GM18517 (cell line): ENCODE data around the gene SLBP.

Experiments
- ATAC-seq: cut with Tn5 transposase; IDR thresholded peaks from one replicate; pipeline ENCODE4 v1.9.1; 2021; ENCODE audit warnings: mild to moderate bottlenecking, moderate library complexity; ENCODE audit not compliant: unreplicated experiment

SLBP gene

GRCh38 chr4:1749370-1749769 lies 37.3 kb upstream of the SLBP start:
- ATAC-seq: no peak

DNA sequence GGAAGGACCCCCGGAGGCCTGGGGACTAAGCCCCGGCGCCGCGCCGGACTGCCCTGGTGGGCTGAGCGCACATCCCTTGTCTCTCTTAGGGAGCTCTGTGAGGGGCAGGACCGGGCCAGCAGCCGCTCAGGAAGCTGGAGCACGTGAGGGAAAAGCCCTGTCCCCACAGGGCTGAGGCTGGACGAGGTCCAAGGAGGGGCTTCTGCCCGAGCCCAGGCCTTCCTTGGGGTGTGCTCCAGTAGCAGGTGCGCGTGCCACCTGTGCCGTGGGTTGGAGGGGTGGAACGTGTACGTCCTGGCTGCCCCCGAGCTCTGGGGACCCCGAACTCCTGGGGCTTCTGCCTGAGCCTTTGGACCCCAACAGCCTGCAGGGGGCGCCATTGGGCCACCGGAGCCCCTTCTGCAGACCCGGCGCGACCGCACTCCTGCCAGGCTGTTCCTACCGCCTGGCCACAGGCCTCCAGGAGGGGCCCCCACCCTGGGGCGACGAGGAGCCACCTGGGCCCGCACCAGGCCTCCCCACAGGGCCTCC lies 36.4 kb upstream of the SLBP start:
- no peak for ATAC-seq

DNA sequence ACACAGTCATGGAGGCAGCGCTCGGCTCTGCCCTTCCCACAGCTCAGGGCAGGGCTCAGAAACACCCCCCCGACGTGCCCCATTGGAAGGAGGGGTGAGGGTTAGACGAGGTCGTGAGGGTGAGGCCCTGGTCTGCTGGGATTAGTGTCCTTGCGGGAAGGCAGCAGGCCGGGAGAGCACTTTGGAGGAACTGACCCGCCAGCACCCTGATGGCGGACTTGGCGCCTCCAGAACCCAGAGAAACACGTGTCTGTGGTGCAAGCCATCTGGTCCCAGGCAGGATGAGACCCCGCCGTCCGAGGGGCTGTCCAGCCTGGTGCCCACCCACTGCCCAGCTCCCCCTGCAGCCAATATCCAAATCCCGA lies 35.5 kb upstream of the SLBP start:
- no peak for ATAC-seq

- ATAC-seq: no peak
These were observed 34.9 kb upstream of the SLBP start for GRCh38 chr4:1746919-1747602.

GRCh38 chr4:1746265-1746691 lies 34.2 kb upstream of the SLBP start:
- no peak for ATAC-seq

GRCh38 chr4:1745697-1746096 lies 33.6 kb upstream of the SLBP start:
- no peak for ATAC-seq

- ATAC-seq: no peak
These were observed 33.0 kb upstream of the SLBP start for GRCh38 chr4:1745165-1745564.

DNA sequence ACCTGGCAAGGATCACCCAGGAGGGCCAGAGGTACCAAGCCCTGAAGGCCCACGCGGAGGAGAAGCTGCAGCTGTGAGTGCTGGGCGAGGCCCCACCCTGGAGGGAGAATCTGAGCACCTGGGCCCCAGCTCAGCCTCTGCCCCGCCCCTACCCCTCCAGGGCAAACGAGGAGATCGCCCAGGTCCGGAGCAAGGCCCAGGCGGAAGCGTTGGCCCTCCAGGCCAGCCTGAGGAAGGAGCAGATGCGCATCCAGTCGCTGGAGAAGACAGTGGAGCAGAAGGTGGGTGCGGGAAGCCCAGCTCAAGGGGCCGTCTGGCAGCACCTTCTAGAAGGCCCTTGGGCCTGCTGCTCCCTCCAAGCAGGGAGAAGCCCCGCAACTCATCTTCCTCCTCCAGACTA lies 32.4 kb upstream of the SLBP start:
- no peak for ATAC-seq

DNA sequence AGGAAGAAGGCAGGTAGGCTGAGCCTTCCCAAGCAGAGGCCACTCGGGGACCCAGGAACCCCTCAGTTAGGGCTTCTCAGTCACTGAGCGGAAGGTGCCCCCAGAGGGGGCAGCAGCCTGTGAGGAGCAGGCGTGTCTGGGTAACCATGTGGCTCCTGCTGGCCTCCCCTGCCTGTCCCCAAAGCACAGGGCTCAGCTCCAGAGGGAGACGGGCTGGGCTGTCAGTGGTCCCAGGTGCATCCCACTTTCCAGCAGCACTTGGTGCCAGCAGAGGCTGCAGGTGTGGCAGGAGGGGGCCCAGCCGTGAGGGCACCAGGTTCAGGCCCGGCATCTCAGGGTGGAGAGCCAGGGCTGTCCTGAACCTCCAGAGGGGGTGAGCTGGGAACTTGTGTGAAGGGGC lies 31.9 kb upstream of the SLBP start:
- ATAC-seq: no peak

DNA sequence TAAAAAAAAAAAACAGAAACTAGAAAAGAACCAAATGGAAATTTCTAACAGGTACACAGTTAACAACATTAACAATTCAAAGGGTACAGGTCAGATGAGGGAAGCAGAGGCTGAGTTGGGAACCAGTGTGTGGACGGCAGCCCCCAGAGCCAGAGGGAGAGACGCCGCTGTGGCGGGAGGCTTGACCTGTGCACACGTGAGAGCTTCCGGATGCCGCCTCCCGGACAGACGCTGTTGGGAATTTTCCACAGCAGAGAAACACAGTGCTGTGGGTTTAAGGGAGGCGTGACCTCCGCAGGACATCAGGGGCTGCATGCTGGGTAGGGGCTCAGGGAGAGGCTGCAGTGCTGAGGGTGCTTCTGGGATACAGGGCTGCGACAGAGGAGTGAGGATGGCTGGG lies 31.4 kb upstream of the SLBP start:
- no peak for ATAC-seq

DNA sequence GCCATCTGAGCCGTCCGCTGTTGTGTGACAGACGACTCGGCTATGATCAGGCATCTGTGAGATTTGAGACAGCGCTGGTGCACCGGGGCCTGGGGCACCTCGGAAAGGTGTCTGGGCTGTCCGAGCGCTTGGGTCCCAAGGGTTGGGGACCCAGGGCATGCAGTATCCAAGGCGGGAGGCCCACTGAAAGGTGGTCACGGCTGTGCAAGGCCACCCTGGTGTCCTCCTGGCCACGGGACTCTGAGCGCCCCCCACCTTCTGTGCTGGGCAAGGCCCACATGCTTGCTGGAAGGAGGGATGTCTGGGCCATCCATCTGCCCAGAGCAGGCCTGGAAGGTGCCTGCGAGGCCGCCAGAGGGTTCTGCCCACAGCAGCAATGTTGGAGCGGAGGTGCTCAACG lies 29.1 kb upstream of the SLBP start:
- no peak for ATAC-seq

- ATAC-seq: no peak
These were observed 28.0 kb upstream of the SLBP start for GRCh38 chr4:1740021-1740545.

DNA sequence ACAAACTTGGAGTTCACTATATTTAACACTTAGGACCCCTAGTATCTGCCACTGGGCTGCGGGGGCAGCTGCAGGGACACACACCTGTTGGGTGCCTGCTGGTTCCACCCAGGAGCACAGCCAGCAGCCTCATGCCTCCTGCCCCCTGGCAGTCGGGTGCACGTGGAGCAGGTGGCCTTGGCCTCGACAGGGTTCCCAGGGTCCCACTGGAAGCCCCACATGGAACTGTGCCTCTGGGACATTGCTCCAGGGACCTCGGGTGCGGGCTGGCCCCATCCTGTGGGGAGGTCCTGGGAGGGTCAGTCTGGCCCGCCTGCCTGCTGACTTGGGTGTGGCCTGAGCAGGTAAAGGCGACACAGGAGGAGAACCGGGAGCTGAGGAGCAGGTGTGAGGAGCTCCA lies 27.2 kb upstream of the SLBP start:
- no peak for ATAC-seq

- no peak for ATAC-seq
These were observed 26.3 kb upstream of the SLBP start for GRCh38 chr4:1738410-1738809.

GRCh38 chr4:1737666-1738065 lies 25.5 kb upstream of the SLBP start:
- ATAC-seq: no peak

DNA sequence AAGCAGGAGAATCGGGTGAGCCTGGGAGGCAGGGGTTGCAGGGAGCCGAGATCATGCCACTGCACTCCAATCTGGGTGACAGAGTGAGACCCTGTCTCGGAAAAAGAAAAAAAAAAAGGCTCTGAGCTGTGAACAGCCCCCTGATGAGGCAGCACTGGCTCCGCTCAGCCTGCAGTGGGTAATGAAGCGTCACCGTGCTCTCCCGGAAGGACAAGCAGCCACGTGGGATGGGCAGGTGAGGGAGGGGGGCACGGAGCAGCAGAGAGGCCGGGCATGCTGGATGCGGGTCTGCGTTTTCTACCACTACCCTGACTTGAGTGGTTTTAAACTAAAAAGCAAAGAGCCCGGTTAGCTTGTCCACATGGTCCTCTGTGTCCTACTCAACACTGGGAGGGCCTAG lies 24.7 kb upstream of the SLBP start:
- no peak for ATAC-seq

DNA sequence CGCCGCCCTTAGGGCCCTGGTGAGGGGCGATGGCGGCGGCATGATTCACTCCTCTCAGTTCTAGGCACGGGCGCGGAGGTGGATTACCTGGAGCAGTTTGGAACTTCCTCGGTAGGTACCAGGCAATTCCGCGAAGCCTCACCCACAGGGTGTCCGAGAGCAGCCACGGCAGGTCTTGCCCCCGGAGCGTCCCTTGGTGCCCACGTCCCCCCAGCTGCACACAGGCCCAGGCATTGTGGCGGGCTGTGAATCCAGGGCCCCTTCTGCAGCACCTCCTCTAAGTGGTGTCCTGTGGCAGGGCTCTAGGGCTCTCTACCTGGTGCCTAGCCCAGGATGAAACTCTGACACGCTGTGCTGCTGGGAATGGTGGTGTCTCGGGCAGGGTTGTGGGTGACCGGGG lies 23.1 kb upstream of the SLBP start:
- ATAC-seq: no peak

- no peak for ATAC-seq
These were observed 20.8 kb upstream of the SLBP start for GRCh38 chr4:1732911-1733310.

DNA sequence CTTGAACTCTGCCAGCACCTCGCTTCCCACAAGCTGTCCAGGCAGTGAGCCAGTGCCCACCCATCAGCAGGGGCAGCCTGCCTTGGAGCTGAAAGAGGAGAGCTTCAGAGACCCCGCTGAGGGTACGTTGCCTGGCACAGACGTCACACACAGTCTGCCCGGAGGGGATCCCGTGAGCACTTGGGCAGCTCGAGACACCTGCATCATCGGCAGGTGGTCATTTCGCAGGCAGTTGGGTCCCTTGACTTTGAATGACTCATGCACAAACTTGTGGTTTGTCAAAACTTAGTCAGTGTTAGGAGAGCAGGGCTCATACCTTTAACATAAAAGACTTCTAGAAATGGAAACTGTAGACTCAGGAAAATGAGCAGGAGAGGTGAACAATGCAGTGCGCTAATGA lies 19.1 kb upstream of the SLBP start:
- ATAC-seq: no peak

- no peak for ATAC-seq
These were observed 18.5 kb upstream of the SLBP start for GRCh38 chr4:1730532-1731135.

GRCh38 chr4:1728061-1728980 lies 16.2 kb upstream of the SLBP start:
- ATAC-seq: no peak
